Thymus (tissue), 11 donors: Measurements from ENCODE around the gene TARBP1. TPM values are rescaled to one million over a fixed set of nuclear protein-coding genes. Genes with fewer than 3 reads are reported as not detected.

Experiments used
- DNase-seq, 9 donors: peaks; one replicate each; pipeline ENCODE4 v3.0.0-alpha.2; 2013; ENCODE audit warnings: low spot score in 9 of 9, low read depth in 6 of 9, missing footprints in 1 of 9
- H3K27ac ChIP-seq, 2 donors: one replicate each; pipeline ENCODE4 v1.5.1; 2013; ENCODE audit warnings: control low read depth in 1 of 2, low read depth in 1 of 2, low read length in 1 of 2, mild to moderate bottlenecking in 1 of 2, moderate library complexity in 1 of 2
- H3K27me3 ChIP-seq, 2 donors: one replicate each; pipeline ENCODE4 v1.5.1; 2013; ENCODE audit warnings: low read length in 1 of 2; ENCODE audit not compliant: control insufficient read depth in 2 of 2, insufficient read depth in 1 of 2
- H3K36me3 ChIP-seq, 2 donors: one replicate each; pipeline ENCODE4 v1.5.1; 2013; ENCODE audit warnings: low read length in 1 of 2, mild to moderate bottlenecking in 1 of 2, moderate library complexity in 1 of 2; ENCODE audit not compliant: control insufficient read depth in 2 of 2, insufficient read depth in 2 of 2
- H3K4me1 ChIP-seq, 2 donors: one replicate each; pipeline ENCODE4 v1.5.1; 2013; ENCODE audit warnings: low read length in 2 of 2; ENCODE audit not compliant: control insufficient read depth in 2 of 2, insufficient read depth in 2 of 2
- H3K4me3 ChIP-seq, 2 donors: one replicate each; pipeline ENCODE4 v1.5.1; 2013; ENCODE audit warnings: low read length in 2 of 2, control low read depth in 1 of 2, mild to moderate bottlenecking in 1 of 2
- H3K9me3 ChIP-seq, 2 donors: one replicate each; pipeline ENCODE4 v1.5.1; 2013; ENCODE audit warnings: low read length in 1 of 2, mild to moderate bottlenecking in 1 of 2; ENCODE audit not compliant: control insufficient read depth in 2 of 2, insufficient read depth in 1 of 2
- WGBS: extraction: QIAGEN DNeasy Blood & Tissue Kit; methylation state at CpG from one replicate; pipeline ENCODE4 v1.1.7; 2013; 5-methylcytosine and 5-hydroxymethylcytosine counted together
- polyA plus RNA-seq: library from polyadenylated mRNA; stranded (reverse); fragments of 200-250 nt; gene quantifications from one replicate; pipeline ENCODE4 v1.2.3, GENCODE V29; 2013
- total RNA-seq: library from RNA; stranded (reverse); fragments of 120-200 nt; gene quantifications from one replicate; pipeline ENCODE4 v1.2.4, GENCODE V29; 2013
- donor health status: healthy.

The TARBP1 gene
- total and polyA plus RNA-seq, 2 donors = 29.0 to 66.3 TPM

- WGBS = 70% methylated on average over 9 of the region's 9 CpGs
- no peak overlapping the region for H3K27ac ChIP-seq
- no peaks in the 10 kb centered on the region for H3K36me3 ChIP-seq
- no peaks in the 10 kb centered on the region for H3K9me3 ChIP-seq
- no peaks in the 10 kb centered on the region for H3K27me3 ChIP-seq
- H3K4me1 ChIP-seq = peaks cover 2 to 17% of the 10 kb centered on the region in 2 donors
- no peak for DNase-seq
- no peak overlapping the region for H3K4me3 ChIP-seq
Measured at GRCh38 chr1:234498448-234499118, 19.6 kb upstream of the TARBP1 start.

DNA sequence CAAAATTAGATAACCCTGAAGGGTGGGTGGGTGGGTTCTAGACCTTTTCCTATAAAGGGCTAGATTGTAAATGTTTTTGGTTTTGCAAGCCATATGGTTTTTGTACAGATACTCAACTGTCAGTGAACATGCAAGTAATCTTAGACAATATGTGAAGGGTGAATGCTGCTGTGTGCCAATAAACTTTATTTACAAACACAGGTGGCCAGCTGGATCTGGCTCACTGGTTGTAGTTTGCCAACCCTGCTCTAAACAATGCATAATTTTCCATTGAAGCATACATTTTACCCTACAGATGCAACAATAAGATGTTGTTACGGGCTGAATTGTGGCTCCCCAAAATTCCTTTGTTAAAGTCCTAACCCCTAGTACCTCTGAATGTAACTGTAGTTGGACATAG is 18.6 kb upstream of the TARBP1 start:
- Histone ChIP-seq H3K9me3 (no peaks in the 10 kb centered on the region), H3K4me1 (peaks cover 2 to 17% of the 10 kb centered on the region in 2 donors), H3K27me3 (no peaks in the 10 kb centered on the region), H3K27ac (no peak overlapping the region), H3K36me3 (no peaks in the 10 kb centered on the region), H3K4me3 (no peak overlapping the region)
- no peak for DNase-seq
- 98% methylated on average over 1 of the region's 1 CpG for WGBS

DNA sequence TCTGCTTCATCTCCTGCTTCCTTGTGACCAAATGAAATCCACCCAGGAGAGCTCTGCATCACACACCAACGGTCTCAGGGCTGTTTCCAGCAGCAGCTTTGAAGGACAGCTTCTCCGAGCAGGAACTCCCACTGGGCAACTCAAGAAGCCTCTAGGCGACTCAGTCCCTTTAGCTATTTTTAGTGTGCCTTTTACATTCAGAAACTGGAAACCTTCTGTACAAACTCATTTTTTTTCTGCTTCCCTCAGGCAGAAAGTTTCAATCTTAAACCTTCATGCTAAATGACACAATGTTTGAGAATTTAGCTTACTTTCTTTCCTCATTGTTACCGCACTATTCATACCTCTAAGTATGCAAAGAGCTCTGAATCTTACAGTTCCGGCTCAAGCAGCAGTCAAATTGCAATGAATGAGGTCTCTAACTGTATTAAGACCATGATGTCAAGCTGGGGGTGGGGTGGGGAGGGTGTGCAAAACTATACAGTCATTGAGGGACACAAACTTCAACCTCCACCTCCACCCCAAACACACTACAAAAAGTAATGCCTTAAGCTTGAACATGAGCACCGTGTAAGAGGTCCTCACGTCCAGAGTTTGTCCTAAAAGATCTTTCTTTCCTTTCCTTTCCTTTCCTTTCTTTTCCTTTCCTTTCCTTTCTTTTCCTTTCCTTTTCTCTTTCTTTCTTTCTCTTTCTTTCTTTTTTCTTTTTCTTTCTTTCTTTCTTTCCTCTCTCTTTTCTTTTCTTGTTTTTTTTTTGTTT is 16.4 kb upstream of the TARBP1 start:
- Histone ChIP-seq H3K27ac (no peak overlapping the region), H3K9me3 (no peaks in the 10 kb centered on the region), H3K27me3 (no peaks in the 10 kb centered on the region), H3K36me3 (no peaks in the 10 kb centered on the region), H3K4me3 (no peak overlapping the region), H3K4me1 (peaks cover 2 to 20% of the 10 kb centered on the region in 2 donors)
- 93% methylated on average over 7 of the region's 7 CpGs for WGBS
- no peak for DNase-seq

GRCh38 chr1:234494049-234494448 is 15.1 kb upstream of the TARBP1 start:
- H3K36me3 ChIP-seq = no peaks in the 10 kb centered on the region
- H3K9me3 ChIP-seq = no peaks in the 10 kb centered on the region
- no peak overlapping the region for H3K27ac ChIP-seq
- no peak overlapping the region for H3K4me3 ChIP-seq
- whole genome bisulfite sequencing = 97% methylated on average over 4 of the region's 4 CpGs
- no peak for DNase-seq
- H3K4me1 ChIP-seq = peaks cover under 1 to 12% of the 10 kb centered on the region in 2 donors
- no peaks in the 10 kb centered on the region for H3K27me3 ChIP-seq

DNA sequence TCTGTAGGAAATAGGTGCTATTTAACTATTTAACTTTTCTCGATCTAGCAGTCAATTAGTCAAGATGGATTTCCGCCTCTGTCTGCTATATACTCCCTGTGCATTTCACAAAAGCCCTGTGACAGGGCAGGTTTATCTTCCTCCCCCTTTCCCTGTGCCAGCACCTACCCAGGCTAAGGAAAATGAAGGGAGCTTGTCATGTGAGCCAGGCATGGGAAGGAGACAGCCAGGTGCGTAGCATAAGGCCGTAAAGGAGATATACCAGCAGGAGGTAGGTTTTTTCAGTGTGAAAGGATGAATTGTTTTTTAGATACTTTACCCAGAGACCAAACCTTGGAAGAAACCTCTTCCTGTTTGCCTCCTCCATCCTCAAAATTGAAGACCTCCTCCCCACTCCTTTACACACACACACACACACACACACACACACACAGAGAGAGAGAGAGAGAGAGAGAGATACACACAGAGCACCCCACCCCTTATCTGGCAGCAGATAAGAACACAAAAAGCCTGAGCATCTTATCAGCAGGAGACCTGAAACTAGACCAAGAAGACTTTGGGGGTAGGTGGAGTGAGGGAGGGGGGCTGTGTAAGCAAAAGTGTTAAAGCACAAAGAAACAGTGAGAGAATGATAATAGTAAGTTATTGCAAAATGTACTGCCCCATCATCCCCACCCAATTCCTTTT is 12.0 kb upstream of the TARBP1 start:
- H3K4me3 ChIP-seq = no peak overlapping the region
- H3K27me3 ChIP-seq = no peaks in the 10 kb centered on the region
- no peak overlapping the region for H3K27ac ChIP-seq
- WGBS = 82% methylated on average over 4 of the region's 4 CpGs
- H3K4me1 ChIP-seq = peaks cover 0 to 22% of the 10 kb centered on the region in 2 donors
- no peaks in the 10 kb centered on the region for H3K9me3 ChIP-seq
- H3K36me3 ChIP-seq = no peaks in the 10 kb centered on the region
- no peak for DNase-seq

DNA sequence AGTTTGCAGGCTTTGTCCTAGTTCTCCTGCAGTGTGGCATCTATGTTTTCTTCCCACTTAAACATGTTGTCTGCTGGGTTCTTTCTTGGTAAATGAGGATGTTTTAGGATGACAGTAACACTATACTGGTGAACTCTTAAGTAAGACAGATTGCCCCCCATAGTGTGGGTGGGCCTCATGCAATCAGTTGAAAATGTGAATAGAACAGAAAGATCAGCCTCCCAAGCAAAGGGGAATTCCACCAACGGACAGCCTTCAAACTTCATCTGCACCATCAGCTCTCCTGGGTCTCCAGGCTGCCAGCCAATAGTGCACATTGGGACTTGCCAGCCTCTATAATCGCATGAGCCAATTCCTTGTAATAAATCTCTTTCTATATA is 10.7 kb upstream of the TARBP1 start:
- WGBS = 95% methylated on average over 2 of the region's 2 CpGs
- Histone ChIP-seq H3K27ac (no peak overlapping the region), H3K4me3 (no peak overlapping the region), H3K9me3 (no peaks in the 10 kb centered on the region), H3K36me3 (no peaks in the 10 kb centered on the region), H3K4me1 (peaks cover 0 to 22% of the 10 kb centered on the region in 2 donors), H3K27me3 (no peaks in the 10 kb centered on the region)
- DNase-seq = no peak

GRCh38 chr1:234489007-234489697 is 10.2 kb upstream of the TARBP1 start:
- 94% methylated on average over 11 of the region's 11 CpGs for WGBS
- no peak overlapping the region for H3K4me3 ChIP-seq
- H3K36me3 ChIP-seq = no peaks in the 10 kb centered on the region
- DNase-seq = no peak
- H3K9me3 ChIP-seq = no peaks in the 10 kb centered on the region
- H3K27ac ChIP-seq = no peak overlapping the region
- H3K27me3 ChIP-seq = no peaks in the 10 kb centered on the region
- H3K4me1 ChIP-seq = peaks cover 0 to 22% of the 10 kb centered on the region in 2 donors

DNA sequence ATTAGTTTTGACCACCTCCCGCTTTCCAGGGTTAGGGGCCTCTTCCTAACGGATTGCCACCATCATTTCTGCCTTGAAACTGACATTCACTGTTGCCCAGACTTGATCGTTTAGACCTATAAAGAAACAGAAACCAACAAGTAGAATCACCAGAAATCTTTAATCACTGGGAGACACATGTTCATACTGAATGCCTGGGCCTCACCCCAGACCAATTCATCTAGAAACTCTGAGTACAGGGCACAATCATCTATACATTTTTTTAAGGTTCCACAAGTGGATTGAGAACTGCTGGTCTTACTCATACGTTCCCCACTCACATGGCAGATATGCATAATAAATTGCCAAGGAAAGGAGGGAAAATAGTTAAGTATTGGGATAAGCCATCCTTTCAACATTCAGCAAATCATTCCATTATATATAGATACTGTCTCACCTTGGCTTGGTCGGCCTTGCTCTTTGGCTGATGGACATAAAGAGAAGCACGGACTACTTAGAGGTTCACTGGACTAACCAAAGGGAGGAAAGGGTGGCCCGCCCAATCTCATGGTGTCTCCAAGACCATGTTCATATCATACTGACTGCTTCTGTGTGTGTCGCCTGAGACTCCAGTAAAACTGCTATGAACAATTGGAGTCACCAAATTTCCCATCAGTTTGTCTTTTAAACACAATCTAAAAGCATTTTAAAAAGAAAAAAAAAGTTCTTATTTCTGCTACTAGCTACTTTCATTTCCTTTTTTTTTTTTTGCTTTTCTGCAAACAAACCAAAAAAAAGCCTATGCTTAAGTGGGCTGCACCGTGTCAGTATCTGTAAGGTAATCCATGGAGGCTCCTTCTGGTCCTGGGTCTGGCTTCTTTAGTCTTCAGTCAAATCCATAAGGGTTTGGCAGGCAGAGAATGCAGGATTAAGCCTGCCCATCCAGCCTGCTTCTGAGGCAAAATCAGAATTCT is 9.4 kb upstream of the TARBP1 start:
- Histone ChIP-seq H3K36me3 (no peaks in the 10 kb centered on the region), H3K4me1 (peaks cover 0 to 22% of the 10 kb centered on the region in 2 donors), H3K9me3 (no peaks in the 10 kb centered on the region), H3K27ac (no peak overlapping the region), H3K4me3 (no peak overlapping the region), H3K27me3 (no peaks in the 10 kb centered on the region)
- WGBS = 77% methylated on average over 9 of the region's 9 CpGs
- DNase-seq = no peak
